GM13977 (cell line): Measurements from ENCODE around the gene LRRC7.

Source experiments
- DNase-seq: peaks from one replicate; pipeline ENCODE4 v3.0.0; 2012; ENCODE audit warnings: low spot score
- in situ Hi-C: fragments of 300-500 bp; cut with MboI; formaldehyde crosslinking; loops from one replicate; pipeline ENCODE4 v1.12.0; 2022; ENCODE audit warnings: low sequenced_read_pairs, low pct_unique_long_range_greater_than_20kb, mixed read lengths, inconsistent platforms; ENCODE audit not compliant: unreplicated experiment
- TF ChIP-seq, protein P1 (sequence below): IDR thresholded peaks from 2 replicates; pipeline ENCODE4 v1.5.1; 2012; ENCODE audit warnings: mild to moderate bottlenecking, control low read depth; ENCODE audit not compliant: insufficient read depth; ENCODE audit errors: extremely low read depth, missing control alignments

The LRRC7 gene

DNA sequence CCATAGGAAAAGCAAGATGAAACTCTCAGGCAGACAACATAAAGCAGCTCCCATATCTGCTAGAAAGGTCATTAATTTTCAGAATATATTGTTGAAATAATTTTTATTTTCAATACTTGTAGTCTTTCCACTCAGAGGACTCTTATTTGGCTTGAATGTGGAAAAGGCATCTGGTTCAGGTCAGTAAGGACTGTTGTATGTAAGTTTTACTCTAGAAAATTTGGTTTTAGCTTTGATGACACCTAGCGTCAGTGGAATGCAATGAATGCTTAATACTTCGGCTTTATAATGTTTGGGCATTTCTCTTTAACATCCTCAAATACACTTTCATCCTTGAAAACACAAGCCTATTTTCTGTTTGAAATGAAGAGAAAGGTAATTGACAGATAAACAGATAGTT, 574.4 kb downstream of the LRRC7 start:
- no peak for DNase-seq
- in situ Hi-C loops = no loop called here
- TF ChIP-seq, protein P1, sequence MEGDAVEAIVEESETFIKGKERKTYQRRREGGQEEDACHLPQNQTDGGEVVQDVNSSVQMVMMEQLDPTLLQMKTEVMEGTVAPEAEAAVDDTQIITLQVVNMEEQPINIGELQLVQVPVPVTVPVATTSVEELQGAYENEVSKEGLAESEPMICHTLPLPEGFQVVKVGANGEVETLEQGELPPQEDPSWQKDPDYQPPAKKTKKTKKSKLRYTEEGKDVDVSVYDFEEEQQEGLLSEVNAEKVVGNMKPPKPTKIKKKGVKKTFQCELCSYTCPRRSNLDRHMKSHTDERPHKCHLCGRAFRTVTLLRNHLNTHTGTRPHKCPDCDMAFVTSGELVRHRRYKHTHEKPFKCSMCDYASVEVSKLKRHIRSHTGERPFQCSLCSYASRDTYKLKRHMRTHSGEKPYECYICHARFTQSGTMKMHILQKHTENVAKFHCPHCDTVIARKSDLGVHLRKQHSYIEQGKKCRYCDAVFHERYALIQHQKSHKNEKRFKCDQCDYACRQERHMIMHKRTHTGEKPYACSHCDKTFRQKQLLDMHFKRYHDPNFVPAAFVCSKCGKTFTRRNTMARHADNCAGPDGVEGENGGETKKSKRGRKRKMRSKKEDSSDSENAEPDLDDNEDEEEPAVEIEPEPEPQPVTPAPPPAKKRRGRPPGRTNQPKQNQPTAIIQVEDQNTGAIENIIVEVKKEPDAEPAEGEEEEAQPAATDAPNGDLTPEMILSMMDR = no peak

DNA sequence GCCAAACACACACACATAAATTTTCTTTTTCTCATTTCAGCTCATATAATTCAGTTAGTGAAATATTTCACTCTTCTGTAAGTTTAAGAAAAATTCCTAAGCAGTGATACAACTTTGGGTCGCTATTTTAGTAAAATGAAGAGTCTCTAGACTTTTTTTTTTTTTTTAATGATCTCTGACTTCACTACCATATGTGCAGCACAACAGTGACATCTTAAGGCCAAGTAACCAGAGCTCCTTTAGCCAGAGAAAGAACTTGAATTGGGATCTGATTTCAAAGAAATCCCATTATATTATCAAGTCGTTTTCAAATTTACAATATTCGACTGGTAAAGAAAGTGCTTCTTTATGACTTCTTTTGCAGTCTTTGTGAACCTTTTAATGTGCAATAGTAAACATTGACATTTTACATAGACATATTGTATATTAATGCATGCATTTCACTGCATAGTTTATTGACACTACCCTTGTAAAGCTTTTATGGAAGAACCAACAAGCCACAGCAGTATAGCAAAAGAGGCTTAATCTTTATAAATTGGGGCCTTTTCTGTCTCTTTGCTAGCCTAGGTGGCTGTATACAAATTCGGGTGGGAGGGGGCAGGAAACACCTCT, 575.4 kb downstream of the LRRC7 start:
- TF ChIP-seq, protein P1 = no peak
- in situ Hi-C loops = no loop called here
- no peak for DNase-seq

- in situ Hi-C loops = no loop called here
- TF ChIP-seq, protein P1 = no peak
- no peak for DNase-seq
These were observed 578.8 kb downstream of the LRRC7 start for GRCh38 chr1:70146488-70146887.

DNA sequence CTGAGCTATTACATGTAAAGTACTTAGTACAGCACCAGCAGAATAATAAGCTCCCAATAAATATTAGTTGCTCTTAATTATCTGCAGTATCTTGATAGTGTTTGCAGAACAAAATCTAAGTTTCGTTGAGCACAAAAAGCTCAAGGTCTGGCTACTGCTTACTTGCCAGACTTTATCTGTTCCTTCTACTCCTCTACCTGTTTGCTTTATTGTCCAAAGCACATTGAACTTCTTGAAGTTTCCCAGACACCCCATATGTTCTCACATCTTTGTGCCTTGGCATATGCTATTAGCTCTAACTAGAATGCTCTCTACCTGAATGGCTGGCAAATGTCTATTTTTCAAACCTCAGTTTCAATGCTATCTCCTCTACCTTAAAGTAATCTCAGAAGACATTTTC, 582.7 kb downstream of the LRRC7 start:
- DNase-seq = no peak
- TF ChIP-seq, protein P1 = no peak
- in situ Hi-C loops = no loop called here

DNA sequence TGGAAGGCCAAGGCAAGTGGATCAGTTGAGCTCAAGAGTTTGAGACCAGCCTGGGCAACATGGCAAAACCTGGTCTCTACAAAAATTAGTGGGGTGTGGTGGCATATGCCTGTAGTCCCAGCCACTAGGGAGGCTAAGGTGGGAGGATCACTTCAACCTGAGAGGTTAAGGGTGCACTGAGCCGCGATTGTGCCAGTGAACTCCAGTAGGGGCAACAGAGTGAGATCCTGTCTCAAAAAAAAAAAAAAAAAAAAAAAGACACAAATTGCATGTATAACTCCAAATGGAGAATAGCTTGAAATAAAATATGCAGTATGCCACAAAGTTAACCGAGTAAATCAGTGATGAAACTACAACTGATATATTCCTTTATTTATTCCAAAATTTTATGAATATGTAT, 586.0 kb downstream of the LRRC7 start:
- DNase-seq = no peak
- TF ChIP-seq, protein P1 = no peak
- in situ Hi-C loops = no loop called here

- in situ Hi-C loops = no loop called here
- TF ChIP-seq, protein P1 = no peak
- no peak for DNase-seq
These were observed 588.9 kb downstream of the LRRC7 start for GRCh38 chr1:70156529-70157120.
